Loucy (cell line): ENCODE data around the gene MAT2A.

Experiments
- H2AFZ ChIP-seq: fragments of 200-600 bp; sonication (generic); 2 replicates; pipeline ENCODE4 v1.6.0; 2016; ENCODE audit warnings: antibody characterized with exemption, mild to moderate bottlenecking, low read length, moderate library complexity
- H3F3A ChIP-seq: fragments of 200-600 bp; 2 replicates; pipeline ENCODE4 v1.6.0; 2016; ENCODE audit warnings: antibody characterized with exemption, low read depth, mild to moderate bottlenecking
- H3K27me3 ChIP-seq: fragments of 200-600 bp; sonication (generic); 2 replicates; pipeline ENCODE4 v1.6.1; 2014; ENCODE audit warnings: low read length, mild to moderate bottlenecking; ENCODE audit not compliant: insufficient read depth, poor library complexity, severe bottlenecking
- H3K36me3 ChIP-seq: fragments of 200-600 bp; sonication (generic); 2 replicates; pipeline ENCODE4 v1.6.1; 2016; ENCODE audit warnings: low read length; ENCODE audit not compliant: insufficient read depth
- H3K4me1 ChIP-seq: fragments of 200-600 bp; sonication (generic); 2 replicates; pipeline ENCODE4 v1.5.1; 2014; ENCODE audit warnings: low read length, mild to moderate bottlenecking; ENCODE audit not compliant: insufficient read depth, poor library complexity, severe bottlenecking
- H3K4me2 ChIP-seq: fragments of 200-600 bp; sonication (generic); 2 replicates; pipeline ENCODE4 v1.6.0; 2014; ENCODE audit warnings: antibody characterized with exemption, low read length, low read depth, mild to moderate bottlenecking; ENCODE audit not compliant: poor library complexity, severe bottlenecking
- H3K4me3 ChIP-seq: fragments of 200-600 bp; sonication (generic); 2 replicates; pipeline ENCODE4 v1.5.1; 2014; ENCODE audit warnings: low read length, mild to moderate bottlenecking, mixed read lengths; ENCODE audit not compliant: poor library complexity, severe bottlenecking
- H3K79me2 ChIP-seq: fragments of 200-600 bp; sonication (generic); 2 replicates; pipeline ENCODE4 v1.6.1; 2014; ENCODE audit warnings: low read length; ENCODE audit not compliant: insufficient read depth
- H3K9ac ChIP-seq: fragments of 200-600 bp; sonication (generic); 2 replicates; pipeline ENCODE4 v1.6.0; 2014; ENCODE audit warnings: mild to moderate bottlenecking, low read depth, low read length, moderate library complexity; ENCODE audit not compliant: poor library complexity, severe bottlenecking
- H3K9me2 ChIP-seq: fragments of 200-600 bp; sonication (generic); replicated peaks from 2 replicates; pipeline ENCODE4 v1.6.1; 2016; ENCODE audit warnings: low read depth, low read length, mixed read lengths
- H3K9me3 ChIP-seq: fragments of 200-600 bp; sonication (generic); 2 replicates; pipeline ENCODE4 v1.6.1; 2014; ENCODE audit warnings: mild to moderate bottlenecking, antibody characterized with exemption, low read length, low read depth; ENCODE audit not compliant: insufficient read depth
- H4K20me1 ChIP-seq: fragments of 200-600 bp; sonication (generic); 2 replicates; pipeline ENCODE4 v1.6.0; 2014; ENCODE audit warnings: antibody characterized with exemption, low read length, mild to moderate bottlenecking; ENCODE audit not compliant: insufficient read depth, poor library complexity, severe bottlenecking
- EZH2phosphoT487 ChIP-seq: fragments of 200-600 bp; IDR thresholded peaks from 2 replicates; pipeline ENCODE4 v1.6.1; 2018; ENCODE audit warnings: antibody characterized with exemption, mild to moderate bottlenecking, moderate library complexity, borderline replicate concordance
- TF ChIP-seq, protein P1 (sequence below): fragments of 200-600 bp; sonication (generic); conservative IDR thresholded peaks from 2 replicates; pipeline ENCODE4 v1.5.1; 2014; ENCODE audit warnings: mild to moderate bottlenecking, antibody characterized with exemption, low read length

Gene MAT2A

DNA sequence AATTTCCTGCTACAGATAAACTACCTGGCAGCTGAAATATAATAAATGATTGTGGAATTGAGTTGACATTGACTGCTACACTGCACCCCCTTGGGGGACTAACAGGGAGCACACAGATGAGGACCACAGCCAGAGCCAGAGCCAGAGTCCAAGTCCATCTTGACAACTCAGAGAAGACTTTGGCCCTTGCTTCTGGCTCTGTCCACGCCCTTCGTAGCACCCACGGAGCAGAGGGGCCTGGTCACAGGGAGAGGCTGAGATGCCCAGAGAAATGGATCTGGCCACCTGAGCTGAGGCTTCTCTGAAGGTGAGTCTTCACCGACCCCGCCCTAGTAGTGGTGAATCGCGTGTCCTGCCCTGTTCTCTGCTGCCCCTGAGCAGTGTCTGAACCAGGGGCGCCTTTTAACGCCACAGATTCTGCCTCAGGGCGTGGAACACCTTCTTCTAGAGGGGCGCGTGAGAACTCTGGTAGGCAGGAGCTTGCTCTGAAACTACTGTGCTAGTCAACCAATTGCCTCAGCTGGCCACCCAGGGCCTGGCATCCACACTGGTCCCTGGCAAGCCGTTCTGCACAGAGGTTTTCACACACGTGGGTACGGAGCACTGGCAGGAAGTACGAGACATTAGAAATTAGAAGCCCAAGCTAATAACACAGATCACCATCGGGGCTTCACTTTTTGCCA is 35.7 kb upstream of the MAT2A start:
- Histone ChIP-seq H3K4me3 (peak overlapping the region; percentile 36), H3K27me3 (no peaks in the 10 kb centered on the region), H3K9me2 (no peaks in the 10 kb centered on the region), H3K9me3 (no peaks in the 10 kb centered on the region), H3K4me2 (peak overlapping the region; percentile 45), H3K36me3 (no peaks in the 10 kb centered on the region), H3K9ac (peak overlapping the region; percentile 58), H3K4me1 (peaks cover 43% of the 10 kb centered on the region), H3F3A (no peaks in the 10 kb centered on the region), H4K20me1 (no peaks in the 10 kb centered on the region), H3K79me2 (no peaks in the 10 kb centered on the region), H2AFZ (peak overlapping the region; percentile 48; the same call in 1 of the 2 replicates)
- TF ChIP-seq, protein P1, sequence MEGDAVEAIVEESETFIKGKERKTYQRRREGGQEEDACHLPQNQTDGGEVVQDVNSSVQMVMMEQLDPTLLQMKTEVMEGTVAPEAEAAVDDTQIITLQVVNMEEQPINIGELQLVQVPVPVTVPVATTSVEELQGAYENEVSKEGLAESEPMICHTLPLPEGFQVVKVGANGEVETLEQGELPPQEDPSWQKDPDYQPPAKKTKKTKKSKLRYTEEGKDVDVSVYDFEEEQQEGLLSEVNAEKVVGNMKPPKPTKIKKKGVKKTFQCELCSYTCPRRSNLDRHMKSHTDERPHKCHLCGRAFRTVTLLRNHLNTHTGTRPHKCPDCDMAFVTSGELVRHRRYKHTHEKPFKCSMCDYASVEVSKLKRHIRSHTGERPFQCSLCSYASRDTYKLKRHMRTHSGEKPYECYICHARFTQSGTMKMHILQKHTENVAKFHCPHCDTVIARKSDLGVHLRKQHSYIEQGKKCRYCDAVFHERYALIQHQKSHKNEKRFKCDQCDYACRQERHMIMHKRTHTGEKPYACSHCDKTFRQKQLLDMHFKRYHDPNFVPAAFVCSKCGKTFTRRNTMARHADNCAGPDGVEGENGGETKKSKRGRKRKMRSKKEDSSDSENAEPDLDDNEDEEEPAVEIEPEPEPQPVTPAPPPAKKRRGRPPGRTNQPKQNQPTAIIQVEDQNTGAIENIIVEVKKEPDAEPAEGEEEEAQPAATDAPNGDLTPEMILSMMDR, result peak; percentile 42
- no peak for TF ChIP-seq EZH2phosphoT487

DNA sequence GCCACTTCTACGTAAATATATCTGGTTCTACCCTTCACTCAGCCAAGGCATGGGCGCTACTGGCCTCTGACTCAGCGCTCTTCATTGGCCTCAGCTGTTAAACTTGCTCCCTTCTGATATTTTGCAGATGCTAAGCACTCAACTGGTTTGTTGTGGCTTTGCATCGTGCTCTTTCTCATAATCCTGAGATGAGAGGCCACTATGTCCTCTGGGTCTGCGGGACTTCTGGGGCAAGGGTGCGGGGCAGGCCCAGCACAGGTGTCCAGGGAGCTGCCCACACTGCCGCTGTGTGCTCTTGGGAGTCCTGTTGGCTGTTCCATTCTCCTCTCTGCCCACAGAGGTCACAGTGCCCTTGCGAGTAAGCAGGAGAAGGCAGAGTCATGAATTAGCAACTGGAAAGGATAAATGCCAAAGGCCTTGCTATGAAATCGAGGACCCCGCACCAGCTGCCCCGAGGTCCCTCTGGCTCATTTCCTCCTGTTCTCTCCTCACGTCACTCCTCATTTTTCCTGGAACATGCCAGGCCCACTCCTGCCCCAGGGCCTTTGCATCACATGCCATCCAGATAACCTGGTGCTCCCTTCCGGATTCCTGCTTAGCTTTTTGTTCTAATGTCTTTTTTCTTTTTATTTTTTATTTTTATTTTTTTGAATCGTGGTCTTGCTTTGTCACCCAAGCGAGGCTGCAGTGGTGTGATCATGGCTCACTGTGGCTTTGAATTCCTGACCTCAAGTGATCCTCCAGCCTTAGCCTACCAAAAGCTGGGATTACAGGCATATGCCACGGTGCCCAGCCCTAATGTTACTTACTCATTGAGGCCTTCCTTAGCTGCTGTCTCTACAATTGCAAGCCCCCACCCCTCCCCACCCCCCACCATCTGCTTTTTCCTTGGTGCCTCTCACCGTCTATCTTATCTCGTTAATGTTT is 34.9 kb upstream of the MAT2A start:
- Histone ChIP-seq H3K9me2 (no peaks in the 10 kb centered on the region), H2AFZ (no peak overlapping the region), H3K4me2 (peak overlapping the region; percentile 45), H4K20me1 (no peaks in the 10 kb centered on the region), H3K4me1 (peaks cover 43% of the 10 kb centered on the region), H3K9ac (peak overlapping the region; percentile 22), H3K27me3 (no peaks in the 10 kb centered on the region), H3K4me3 (no peak overlapping the region), H3K36me3 (no peaks in the 10 kb centered on the region), H3K79me2 (no peaks in the 10 kb centered on the region), H3K9me3 (no peaks in the 10 kb centered on the region), H3F3A (no peaks in the 10 kb centered on the region)
- no peak for TF ChIP-seq EZH2phosphoT487
- TF ChIP-seq, protein P1, result no peak

DNA sequence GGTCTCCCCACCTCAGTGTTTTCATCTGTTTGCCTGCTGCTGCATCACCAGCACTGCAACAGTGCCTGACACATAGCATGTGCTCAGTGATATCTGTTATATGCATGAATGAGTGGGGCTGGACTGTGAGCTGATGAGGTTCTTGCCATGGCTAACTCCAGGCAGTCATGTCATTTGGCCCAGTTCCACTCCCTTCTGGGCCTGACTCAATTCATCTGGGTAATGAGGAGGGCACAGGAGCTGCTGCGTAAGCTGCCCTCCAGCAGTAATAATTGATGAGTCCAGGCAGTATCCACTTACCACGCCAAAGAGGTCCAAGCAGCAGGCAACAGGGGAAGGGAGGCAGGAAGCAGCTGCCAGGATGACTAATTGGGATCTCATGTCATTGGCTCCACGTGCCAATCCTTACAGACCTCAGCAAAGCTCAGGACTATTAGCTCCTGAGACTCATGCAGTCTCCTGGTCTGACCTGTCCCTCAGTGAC is 34.1 kb upstream of the MAT2A start:
- no peaks in the 10 kb centered on the region for H3K9me2 ChIP-seq
- H4K20me1 ChIP-seq, result no peaks in the 10 kb centered on the region
- peak overlapping the region; percentile 22 for H3K9ac ChIP-seq
- peaks cover 43% of the 10 kb centered on the region for H3K4me1 ChIP-seq
- no peaks in the 10 kb centered on the region for H3K27me3 ChIP-seq
- H3K9me3 ChIP-seq, result no peaks in the 10 kb centered on the region
- no peak overlapping the region for H2AFZ ChIP-seq
- no peaks in the 10 kb centered on the region for H3F3A ChIP-seq
- TF ChIP-seq, protein P1, result no peak
- TF ChIP-seq EZH2phosphoT487, result no peak
- H3K36me3 ChIP-seq, result no peaks in the 10 kb centered on the region
- H3K4me2 ChIP-seq, result no peak overlapping the region
- H3K79me2 ChIP-seq, result no peaks in the 10 kb centered on the region
- H3K4me3 ChIP-seq, result no peak overlapping the region
